Activated CD4-positive, CD25-positive, alpha-beta regulatory T cell treated with anti-CD3 and anti-CD28 coated beads, Interleukin-2, amount 50 U/mL, for 24 hours (primary cell): ENCODE results near the gene PFDN2.

Experiments
- ATAC-seq, 2 donors: fragments of 150-1000 bp; cut with Tn5 transposase; one replicate each; pipeline ENCODE4 v1.10.0; 2021; ENCODE audit warnings: mild to moderate bottlenecking in 1 of 2, moderate library complexity in 1 of 2

Gene PFDN2, protein sequence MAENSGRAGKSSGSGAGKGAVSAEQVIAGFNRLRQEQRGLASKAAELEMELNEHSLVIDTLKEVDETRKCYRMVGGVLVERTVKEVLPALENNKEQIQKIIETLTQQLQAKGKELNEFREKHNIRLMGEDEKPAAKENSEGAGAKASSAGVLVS

DNA sequence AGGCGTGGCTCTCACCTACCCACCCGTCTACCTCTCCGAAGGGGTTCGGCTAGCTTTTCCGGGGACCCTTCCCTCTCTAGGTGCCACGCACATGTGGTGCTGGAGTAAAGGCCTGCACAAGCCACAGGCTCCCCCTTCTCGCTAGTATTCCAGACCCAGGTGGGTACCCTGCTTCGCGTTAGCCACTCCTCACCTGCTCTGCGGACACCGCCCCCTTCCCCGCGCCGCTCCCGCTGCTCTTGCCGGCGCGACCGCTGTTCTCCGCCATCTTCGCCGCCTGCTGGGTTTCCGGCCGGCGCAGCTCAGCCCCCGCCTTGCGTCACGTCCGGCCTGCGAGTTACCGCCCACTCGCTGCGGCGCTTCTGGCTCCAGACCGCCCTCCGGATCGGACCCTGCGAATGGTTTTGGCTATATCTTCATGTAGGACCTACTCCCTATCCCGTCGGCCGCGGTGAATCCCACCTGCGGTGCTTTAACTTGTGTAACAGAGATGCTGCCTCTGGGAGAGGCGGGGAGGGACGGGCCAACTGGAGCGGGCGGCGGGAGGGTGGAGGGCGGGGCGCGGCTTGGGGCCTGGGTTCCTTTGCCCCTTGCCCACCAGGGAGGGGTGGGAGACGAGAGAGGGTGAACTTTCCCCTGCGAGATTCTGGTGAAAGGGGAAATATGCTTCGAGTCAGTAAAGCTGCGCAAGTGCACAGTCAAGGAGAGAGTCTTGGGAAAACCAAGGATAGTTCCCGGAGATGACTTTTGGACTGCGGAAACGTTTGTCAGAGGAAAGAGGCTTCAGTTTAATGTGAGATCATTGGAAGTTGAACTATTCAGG, at the start of gene PFDN2, which contains the start of gene NIT1:
PFDN2 (minus strand) TSS at position 279 of the 823 bp plus-strand sequence; CDS start at position 268, 11 bp downstream.
NIT1 (plus strand) TSS at position 347 of the 823 bp plus-strand sequence; CDS start at position 419, 72 bp downstream.
- ATAC-seq = peak; percentile 56 to 59

DNA sequence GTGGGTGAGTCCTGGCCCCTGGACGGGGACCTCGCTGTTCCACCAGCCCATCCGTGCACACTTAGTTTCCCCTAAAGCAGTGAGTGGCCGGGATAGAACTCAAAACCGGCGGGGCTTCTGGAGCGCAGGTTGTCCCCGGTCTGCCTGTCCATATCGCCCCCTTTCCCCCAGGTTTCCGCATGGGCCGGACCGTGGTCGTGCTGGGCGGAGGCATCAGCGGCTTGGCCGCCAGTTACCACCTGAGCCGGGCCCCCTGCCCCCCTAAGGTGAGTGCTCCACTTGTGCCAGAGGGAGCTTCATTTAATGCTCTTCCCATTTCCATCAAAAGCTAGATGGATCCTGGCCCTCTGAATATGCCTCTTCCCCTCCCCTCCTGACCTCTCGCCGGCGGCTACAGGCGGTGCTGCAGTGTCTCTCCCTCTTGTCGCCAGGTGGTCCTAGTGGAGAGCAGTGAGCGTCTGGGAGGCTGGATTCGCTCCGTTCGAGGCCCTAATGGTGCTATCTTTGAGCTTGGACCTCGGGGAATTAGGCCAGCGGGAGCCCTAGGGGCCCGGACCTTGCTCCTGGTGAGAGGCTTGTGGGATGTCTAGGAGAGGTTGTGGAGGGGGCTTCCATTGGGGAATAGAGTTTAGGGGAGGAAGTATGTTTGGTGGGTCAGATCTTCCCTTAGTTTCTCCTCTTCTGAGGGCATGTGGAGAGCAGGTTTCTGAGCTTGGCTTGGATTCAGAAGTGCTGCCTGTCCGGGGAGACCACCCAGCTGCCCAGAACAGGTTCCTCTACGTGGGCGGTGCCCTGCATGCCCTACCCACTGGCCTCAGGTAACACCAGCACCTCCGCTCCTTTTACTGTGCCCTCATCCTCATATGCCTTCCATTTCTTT, 49.1 kb upstream of the PFDN2 start:
- no peak for ATAC-seq

DNA sequence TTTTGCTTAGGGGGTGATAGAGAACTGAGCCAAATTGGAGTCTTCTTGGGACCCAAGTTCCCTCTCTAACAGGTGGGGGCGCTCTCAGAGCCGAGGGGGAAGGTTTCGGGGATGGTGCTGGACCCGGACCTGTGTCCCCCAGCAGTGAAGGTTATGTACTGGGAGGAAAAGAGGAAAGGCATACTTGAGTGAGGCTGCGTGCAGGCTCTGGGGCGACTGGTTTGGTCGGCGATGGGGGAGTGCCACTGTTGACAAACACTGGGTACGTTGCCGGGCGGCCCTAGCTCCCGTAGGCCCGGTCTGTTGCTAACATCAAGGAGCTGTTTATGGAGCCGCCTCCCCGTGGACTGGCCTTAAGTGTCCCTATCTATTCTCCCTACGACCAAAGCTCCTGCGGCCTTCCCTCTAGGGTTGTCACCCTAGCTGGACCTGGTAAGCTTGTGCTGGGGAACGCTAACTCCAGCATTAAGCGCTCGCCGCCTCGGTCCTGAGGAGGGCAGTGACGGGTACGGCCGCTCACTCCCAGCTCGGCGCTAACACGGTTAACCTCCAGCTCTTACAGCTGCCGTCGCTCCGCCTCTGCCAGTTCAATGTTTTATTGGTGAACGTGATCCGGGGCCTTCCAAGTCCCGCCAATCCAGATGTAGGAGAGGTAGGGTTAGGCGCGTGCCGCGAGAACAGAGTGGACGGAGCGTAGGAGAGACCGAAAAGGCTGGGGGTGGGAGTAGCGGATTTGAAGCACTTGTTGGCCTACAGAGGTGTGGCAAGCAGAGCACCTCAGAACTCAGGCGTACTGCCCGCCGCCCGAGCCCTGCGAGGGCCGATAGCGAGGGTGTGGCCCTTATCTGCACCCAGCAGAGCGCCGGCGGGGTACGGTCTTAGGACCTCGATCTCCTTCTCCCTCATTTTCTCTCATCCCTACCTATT, 48.2 kb upstream of the PFDN2 start, which contains the start of gene PPOX:
PPOX (plus strand) TSS at position 685 of the 927 bp plus-strand sequence. CDS start 422 bp downstream, outside the sequence.
- ATAC-seq = peak; percentile 96 to 98

DNA sequence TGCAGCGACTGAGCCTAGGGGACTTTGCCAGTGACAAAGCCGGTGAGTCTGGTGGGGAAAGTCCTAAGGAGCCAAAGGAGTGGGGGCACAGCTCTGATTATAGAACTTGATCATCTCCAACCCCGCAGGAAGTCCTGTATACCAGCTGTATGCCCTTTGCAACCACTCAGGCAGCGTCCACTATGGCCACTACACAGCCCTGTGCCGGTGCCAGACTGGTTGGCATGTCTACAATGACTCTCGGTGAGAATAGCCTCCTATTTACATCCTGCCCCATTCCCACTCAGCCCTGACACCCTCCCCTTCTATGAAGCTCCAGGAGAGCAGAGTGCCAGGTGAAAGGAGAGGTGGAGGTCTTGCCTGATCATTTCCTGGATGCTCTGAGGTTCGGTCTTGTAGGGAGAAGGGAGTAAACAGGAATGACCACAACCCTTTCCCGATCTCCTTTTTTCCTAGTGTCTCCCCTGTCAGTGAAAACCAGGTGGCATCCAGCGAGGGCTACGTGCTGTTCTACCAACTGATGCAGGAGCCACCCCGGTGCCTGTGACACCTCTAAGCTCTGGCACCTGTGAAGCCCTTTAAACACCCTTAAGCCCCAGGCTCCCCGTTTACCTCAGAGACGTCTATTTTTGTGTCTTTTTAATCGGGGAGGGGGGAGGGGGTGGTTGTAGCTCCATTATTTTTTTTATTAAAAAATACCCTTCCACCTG, 47.2 kb upstream of the PFDN2 start:
- ATAC-seq = no peak

DNA sequence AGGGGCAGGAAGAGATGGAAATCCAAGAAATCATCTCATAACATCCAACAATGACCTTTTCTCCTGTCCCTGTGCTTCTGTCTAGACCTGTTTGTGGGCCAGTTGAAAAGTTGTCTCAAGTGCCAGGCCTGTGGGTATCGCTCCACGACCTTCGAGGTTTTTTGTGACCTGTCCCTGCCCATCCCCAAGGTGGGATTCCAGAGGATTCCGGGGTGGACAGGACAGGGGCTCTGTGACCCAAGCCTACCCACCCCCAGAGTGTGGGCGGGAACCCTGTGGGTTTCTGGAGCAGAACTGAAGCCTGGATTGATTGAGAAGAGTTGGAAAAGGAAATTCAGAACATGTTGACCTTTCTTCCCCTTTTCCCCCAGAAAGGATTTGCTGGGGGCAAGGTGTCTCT, 46.0 kb upstream of the PFDN2 start:
- no peak for ATAC-seq

DNA sequence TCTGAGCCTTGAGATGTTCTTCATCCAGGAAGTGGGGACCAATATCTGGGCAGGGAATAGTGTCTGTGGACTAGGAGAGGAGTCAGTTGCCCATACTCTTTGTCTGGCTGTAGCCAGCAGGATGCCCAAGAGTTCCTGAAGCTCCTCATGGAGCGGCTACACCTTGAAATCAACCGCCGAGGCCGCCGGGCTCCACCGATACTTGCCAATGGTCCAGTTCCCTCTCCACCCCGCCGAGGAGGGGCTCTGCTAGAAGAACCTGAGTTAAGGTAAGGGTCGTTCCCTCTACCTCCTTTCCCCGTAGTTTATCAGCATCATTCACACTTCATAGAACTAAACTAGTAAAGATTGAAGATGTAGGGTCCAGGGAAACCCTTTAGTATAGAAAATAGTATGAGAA, 45.0 kb upstream of the PFDN2 start:
- no peak for ATAC-seq

DNA sequence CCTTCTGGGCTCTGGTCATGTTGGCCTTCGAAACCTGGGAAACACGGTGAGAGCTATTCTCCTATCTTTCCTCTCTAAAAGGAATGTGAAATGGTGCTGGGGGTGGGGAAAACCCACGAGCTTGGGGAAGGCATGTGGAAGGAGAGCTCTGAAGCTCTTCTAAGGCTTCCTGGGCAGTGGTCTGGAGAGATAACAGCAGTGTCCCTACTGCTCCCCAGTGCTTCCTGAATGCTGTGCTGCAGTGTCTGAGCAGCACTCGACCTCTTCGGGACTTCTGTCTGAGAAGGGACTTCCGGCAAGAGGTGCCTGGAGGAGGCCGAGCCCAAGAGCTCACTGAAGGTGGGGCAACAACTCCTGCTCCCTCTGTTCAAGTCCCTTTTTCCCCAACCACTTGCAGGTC, 44.2 kb upstream of the PFDN2 start:
- ATAC-seq = no peak

DNA sequence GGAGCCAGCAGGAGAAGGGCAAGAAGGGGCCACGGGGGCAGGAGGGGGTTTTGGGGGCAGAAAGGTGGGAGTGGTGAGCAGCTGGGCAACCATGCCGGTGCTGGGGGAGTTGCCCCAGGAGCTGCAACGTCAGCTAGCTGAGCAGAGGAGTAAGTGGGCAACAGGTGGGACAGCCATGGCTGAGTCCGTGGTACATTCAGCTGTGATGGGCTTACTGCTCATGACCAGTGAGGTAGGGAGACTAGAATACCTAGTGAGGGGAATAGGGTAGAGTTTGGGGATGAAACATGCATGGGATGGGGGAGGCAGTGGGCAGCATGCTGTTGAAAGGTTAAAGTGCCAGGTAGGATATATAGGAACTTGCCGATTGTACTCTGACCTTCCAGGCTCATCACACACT, 43.8 kb upstream of the PFDN2 start:
- no peak for ATAC-seq

DNA sequence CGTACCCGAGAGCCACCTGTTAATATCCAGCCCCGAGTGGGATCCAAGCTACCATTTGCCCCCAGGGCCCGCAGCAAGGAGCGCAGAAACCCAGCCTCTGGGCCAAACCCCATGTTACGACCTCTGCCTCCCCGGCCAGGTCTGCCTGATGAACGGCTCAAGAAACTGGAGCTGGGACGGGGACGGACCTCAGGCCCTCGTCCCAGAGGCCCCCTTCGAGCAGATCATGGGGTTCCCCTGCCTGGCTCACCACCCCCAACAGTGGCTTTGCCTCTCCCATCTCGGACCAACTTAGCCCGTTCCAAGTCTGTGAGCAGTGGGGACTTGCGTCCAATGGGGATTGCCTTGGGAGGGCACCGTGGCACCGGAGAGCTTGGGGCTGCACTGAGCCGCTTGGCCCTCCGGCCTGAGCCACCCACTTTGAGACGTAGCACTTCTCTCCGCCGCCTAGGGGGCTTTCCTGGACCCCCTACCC, 42.9 kb upstream of the PFDN2 start:
- no peak for ATAC-seq

DNA sequence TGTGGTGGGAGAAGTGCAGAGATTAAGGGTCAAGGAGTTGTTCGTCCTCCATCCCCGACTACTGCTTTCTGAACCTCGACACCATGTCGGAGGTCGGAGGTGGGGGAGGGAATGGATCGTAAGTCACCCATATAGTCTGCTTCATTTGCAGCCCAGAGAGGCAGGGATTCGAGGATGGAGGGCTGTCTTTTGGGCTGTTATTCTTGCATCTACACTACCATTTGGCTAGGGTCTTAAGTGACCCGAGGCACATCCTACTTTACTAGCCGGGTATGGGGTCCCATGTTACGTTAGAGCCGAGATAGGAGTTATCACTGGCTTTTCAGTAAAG, 42.0 kb upstream of the PFDN2 start:
- ATAC-seq = no peak

DNA sequence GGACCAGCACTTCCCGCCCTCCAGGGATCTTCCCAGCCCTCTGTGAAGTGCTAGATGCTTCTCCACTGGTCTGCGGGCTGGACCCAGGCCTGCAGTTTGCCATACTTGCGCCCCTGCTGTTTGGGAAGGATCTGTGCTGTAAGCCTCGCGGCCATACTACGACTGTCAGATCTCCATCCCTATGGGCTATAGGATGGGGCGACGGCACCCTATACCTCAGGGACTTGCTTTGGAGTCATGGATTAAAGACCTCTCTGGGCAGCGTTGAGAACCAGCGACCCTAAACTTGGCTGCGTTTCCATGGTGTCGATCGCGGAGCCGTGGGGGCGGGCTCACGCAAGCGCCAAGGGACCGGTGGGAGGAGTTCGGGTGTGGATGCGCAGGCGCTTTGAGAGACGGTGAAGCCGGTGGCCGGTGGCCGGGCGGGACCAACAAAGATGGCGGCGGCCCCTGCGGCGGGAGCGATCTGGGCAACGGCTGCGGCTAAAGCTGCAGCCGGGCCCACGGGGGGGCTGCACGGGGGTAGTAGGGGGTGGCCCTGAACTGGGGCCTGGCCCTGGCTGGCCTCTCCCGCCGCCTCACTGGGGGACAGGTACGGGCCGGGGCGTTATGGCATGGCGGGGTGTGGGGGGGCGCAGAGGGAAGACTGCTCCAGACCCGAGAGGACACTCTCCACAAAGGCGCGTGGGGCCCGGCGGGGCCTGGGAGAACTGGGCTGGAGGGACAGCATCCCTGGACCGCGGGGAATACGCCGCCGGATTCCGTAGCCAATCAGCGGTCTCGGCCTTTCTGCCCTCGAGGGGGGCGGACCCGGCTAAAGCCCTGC, 41.5 kb upstream of the PFDN2 start, which contains the start of gene USP21:
USP21 (plus strand) TSS at position 414 of the 826 bp plus-strand sequence. CDS start 1,141 bp downstream, outside the sequence.
- peak; percentile 91 for ATAC-seq

DNA sequence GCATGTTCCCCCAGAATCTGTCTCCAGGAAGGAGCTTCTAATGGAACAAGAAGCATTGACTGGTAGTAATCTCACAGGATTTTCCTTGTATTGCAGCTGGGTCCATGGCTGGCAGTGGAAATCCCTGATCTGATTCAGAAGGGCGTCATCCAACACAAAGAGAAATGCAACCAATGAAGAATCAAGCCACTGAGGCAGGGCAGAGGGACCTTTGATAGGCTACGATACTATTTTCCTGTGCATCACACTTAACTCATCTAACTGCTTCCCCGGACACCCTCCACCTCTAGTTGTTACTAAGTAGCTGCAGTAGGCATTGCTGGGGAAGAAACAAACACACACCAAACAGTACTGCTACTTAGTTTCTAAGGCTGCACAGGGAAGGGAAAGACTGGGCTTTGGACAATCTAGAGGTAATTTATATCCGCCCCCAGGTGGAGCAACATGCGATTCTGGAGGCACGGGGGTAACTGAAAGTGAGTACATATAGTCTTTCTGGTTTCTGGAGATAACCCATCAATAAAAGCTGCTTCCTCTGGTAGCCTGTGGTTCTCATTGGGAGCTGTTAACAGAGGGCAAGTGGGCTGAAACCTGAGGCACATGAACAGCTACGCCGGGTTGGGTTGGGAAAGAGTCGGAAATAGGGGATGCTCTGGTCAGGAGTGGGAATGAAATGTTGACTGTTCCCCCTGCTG, 40.6 kb upstream of the PFDN2 start:
- no peak for ATAC-seq

DNA sequence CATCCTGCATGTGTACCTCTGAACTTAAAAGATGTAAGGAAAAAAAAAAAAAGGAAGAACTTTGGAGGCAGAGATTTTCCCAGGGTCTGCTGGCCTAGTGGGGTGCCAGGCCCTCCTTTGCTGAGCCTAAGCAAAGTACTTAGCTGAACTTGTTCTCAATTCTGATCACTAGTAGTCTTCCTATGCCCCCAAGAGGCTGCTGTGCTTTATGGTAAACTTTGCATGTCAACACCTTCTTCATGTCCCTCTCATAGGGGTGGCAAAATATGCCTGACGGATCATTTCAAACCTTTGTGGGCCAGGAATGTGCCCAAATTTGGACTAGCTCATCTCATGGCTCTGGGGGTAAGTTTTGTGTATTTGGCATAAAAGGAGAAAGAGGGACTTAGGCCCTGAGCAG, 40.0 kb upstream of the PFDN2 start:
- no peak for ATAC-seq

DNA sequence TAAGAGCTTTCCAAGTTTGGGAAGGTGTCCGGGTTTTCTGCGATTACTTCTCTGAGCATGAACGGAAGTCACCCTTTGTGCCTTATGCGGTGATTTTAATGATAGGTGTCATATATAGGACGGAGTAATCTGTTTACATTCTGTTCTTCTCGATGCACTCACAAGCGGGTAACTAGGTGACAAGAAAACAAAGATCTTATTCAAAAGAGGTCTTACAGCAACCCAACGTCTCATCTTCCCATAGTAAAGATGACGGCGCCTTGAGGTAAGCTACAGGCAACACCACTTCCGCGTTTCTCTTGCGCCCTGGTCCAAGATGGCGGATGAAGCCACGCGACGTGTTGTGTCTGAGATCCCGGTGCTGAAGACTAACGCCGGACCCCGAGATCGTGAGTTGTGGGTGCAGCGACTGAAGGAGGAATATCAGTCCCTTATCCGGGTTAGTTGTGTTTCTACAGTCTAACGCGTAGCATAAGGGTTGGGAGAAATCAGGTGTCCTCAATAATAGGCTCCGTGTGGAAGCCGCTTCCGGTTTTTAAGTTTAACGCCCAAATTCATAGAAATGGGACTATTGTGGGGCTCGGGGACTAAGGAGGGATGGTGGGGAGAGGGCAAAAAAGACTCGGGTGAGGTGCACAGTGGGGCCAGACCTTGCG, 36.0 kb upstream of the PFDN2 start, which contains the start of gene UFC1:
UFC1 (plus strand) TSS at position 297 of the 656 bp plus-strand sequence; CDS start at position 317, 20 bp downstream.
- ATAC-seq = peak; percentile 92 to 96

DNA sequence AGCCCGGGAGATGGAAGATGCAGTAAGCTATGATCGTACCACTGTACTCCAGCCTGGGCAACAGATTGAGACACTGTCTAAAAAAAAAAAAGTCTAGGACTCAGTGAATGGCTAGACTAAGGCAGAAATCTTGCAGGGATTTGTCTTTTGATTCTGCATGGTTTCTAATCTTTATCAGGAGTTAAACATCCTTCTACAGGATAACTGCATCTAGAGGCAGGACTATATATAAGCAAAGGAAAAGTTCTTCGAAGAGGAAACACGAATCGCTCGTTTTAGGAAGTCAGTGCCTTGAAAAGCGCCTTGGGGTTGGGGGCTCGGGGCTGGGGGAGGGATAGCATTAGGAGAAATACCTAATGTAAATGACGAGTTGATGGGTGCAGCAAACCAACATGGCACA, 35.3 kb upstream of the PFDN2 start:
- peak in 1 of 2 donors; percentile 2 for ATAC-seq

DNA sequence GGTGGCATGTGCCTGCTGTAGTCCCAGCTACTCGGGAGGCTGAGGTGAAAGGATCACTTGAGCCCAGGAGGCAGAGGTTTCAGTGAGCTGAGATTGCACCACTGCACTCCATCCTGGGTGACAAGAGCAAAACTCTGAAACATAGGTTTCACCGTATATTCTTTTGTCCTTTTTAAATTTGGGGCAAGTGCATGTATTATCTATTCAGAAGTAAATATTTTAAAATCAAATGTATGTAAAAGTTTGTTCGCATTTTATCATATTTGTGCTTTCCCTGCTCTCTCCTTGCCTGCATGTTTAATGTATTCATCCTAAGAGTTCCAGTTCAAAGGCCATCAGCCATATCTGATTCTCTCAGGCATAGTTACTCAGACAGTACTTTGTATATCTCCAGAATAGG, 28.0 kb upstream of the PFDN2 start:
- no peak for ATAC-seq

DNA sequence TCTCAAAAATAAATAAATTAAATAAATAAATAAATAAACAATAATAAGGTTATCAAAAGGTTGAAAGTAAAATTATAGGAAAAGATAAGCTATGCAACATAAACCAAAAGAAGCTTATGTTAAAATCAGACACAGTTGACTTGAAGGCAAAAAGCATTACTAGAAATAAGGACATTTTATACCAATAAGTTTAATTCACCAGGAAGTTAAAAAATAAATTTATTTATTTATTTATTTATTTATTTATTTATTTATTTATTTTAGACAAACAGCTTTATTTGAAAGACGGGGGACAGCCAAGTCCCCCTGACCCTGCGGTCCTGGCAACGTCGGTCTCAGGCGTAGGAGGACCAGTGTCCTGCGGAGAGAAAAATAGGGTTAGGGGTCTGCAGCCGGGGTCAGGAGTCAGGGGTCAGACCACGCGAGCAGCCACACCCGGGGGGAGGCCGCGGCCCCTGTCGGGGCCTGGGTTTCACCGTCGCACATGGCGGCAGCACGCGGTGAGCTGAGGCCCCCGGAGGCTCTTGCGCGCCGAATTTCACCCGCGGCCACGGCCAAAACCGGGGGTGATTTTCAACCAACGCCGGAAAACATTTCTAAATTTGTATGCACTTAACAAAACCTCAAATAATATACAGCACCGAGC, 23.0 kb upstream of the PFDN2 start:
- no peak for ATAC-seq

DNA sequence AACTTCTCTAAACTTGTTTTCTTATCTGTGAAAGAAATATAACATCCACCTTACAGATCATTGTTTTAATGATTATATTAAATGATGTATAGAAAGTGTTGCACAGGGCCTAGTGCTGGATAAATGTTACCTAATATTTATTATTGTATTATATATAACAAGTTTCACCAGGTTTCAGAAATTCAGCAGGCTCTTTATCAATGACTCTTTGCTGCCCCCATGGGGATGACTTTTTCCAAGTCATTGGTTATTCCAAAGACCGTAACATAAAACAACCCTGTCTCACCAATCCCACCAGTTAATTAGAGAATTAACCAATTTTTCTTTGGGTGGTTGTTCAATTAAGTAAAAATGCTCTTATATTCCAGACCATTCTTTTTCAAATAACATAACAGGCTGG, 21.9 kb upstream of the PFDN2 start:
- ATAC-seq = peak in 1 of 2 donors; percentile 17
